Stimulated activated naive CD4-positive, alpha-beta T cell treated with Interleukin-2 at 50 U/mL for 16 hours (primary cell): ENCODE measurements around the gene MOV10L1.
"Not testable (repeated sequence)": the region's sequence is repeated elsewhere in the genome, so short reads cannot be mapped to it uniquely, and the experiment has no call there.

Experiments used
- DNase-seq: peaks from one replicate; lab custom pipeline; 2025; lab: John Stamatoyannopoulos, UW

Gene MOV10L1

DNA sequence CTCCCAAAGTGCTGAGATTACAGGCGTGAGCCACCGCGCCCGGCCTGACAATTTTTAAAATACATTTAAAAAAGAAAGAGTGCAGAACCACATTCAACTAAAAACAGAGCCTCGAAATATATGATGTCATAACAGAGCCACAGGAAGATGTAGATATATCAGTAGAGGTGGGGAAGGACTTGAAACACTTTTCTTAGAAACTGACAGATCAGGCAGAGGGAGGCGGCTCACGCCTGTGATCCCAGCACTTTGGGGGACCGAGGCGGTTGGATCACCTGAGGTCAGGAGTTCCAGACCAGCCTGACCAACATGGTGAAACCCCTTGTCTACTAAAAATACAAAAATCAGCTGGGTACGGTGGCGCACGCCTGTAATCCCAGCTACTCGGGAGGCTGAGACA lies 11.6 kb upstream of the MOV10L1 start:
- no peak for DNase-seq

DNA sequence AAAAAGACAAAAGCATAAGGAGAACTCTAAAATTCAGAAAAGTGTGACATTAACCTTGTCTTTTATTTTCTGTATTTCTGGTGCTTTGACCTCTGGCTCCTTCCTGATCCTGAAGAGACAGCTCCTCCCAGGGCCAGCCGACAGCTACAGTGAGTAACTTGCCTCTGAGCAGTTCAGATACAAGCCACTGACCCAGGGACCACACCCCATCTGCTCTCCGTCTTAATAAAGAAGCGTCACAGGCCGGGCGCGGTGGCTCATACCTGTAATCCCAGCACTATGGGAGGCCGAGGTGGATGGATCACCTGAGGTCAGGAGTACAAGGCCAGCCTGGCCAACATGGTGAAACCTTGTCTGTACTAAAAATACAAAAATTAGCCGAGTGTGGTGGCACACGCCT lies 11.0 kb upstream of the MOV10L1 start:
- no peak for DNase-seq

DNA sequence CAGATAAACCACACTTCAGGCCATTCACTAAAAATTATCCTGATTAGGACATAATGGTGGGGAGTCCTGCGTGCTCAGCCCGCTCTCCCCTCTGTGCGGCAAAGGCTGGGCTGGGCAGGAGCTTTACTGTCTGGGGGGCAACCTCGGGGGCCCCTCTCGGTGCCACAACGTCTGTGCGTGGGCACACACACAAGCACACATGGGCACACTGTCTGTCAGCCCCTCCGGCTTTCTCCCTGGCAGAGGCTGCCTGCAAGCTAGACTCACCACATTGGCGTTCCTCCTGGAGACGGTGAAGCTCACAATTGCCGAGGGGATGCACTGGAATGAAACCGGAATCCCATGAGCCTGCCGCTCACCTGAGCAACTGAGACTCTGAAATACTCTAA lies 9.7 kb upstream of the MOV10L1 start:
- no peak for DNase-seq

DNA sequence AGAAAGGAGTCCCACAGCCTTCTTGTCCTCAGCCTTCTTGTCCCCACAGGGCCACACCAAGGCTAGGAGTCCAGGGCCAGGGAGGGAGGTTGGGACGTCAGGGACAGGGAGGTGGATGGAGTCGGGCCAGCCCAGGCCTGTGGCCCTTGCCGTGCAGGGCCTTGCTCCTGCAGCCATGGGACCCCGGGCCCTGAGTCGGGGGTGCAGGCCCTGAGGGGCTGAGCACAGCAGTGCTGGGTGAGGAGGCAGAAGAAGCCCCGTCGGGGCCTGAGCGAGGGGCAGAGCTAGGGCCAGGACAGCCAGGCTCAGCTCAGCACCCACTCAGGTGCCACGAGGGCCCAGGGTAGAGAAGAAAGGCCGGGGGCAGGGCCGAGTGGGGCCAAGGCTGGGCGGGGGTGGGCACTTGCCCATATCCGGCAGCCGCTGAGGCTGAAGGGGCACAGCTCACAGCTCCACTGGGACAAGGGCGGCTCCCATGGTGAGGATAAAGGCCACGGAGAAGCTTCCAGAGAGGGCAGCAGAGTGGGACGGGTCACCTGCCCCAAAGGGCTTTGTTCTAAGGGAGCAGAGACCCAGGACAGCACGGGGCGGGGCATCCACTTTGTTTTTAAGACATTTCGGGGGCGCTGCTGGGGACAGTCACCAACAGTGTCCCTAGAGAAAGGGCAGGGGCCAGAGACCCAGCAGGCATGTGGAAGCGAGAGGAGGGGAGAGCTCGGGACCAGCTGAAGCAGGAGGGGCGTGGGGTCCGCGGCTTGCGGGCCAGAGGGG lies 8.2 kb upstream of the MOV10L1 start:
- DNase-seq, result no peak

DNA sequence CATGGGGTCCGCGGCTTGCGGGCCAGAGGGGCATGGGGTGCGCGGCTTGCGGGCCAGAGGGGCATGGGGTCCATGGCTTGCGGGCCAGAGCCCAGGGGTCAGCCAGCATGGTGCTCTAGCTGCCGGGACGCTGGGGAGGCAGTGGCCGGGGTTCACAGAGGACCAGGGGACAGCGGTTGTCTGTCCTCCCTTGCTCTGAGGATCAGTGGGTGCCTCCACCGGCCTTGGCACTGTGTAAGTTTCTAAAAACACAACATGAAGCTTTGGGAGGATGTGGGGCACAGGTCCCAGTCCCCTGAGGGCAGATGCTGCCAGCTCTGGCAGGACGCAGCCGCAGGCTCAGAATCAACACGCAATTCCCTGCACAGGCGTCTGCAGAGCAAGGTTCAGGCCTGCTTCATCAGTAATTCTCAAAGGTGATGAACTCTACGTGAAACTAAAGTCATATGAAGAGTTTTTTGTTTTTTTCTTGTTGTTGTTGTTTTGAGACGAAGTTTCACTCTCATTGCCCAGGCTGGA lies 7.5 kb upstream of the MOV10L1 start:
- no peak for DNase-seq

DNA sequence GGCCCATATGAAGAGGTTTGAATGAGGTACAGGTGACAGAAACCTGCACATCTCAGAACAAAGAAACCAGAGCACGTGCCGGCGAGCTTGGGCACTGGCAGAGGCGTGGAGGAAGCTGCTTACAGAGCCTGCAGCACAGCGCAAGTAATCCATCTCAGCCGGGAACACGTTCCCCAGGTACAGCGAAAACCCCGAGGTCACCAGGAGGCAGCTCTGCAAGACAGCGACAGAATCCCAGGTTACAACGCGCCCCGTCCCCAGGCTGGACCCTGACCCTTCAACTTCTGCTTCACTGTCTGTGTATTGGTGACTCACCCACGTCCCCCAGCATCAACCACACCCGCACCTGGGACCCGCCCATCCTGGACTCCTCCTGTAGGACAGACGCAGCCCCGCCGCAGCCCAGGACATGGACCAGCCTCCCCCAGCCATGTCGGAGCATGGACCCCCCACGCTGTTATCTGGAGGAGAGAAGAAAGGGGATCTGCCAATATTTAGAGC lies 6.8 kb upstream of the MOV10L1 start:
- DNase-seq, result no peak

DNA sequence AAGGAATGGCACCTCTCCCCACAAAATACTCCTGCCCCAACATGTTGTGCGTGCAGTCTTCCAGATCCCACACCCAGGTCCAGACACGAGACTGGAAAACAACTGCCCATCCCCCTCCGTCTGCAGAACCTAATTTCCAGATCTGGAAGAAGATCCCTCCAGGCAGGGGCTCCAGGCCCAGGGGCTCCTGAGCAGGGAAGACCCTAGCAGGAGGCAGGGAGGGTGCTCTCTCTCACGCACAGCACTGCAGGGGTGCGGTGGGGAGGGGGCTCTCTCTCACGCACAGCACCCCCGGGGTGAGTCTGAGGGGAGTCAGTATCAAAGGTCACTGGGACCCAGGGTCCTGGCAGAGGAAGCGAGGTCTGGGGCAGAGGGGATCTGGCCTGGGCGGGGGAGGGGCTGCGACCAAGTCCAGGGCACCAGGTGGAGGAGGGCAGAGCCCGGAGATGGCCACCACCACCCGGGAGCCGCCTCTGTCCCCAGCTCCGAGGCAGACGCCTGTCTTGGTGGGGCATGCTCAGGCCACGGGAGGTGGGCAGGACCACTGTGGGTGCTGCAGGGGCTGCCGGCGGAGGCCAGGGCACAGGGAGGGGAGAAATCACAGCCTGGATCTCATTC lies 6.2 kb upstream of the MOV10L1 start:
- no peak for DNase-seq

DNA sequence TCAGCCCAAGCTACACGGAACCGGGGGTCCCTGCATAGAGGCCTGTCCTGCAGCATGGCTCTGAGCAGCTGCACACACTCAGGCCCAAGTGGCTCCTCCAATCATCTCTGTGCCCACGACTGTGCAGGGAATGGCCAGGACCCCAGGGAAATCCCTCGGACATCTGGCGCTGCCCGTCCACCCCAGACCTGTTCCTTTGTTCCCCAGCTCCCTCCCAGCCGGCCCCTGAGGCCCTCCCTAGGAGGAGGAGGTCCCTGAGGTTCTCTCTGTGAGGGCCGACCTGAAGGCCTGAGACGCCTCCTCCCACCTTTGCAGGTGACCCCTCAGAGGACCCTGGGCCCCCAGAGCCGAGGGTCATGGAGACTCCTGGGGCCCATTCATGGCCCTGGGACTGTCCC lies 5.7 kb upstream of the MOV10L1 start:
- DNase-seq, result no peak

DNA sequence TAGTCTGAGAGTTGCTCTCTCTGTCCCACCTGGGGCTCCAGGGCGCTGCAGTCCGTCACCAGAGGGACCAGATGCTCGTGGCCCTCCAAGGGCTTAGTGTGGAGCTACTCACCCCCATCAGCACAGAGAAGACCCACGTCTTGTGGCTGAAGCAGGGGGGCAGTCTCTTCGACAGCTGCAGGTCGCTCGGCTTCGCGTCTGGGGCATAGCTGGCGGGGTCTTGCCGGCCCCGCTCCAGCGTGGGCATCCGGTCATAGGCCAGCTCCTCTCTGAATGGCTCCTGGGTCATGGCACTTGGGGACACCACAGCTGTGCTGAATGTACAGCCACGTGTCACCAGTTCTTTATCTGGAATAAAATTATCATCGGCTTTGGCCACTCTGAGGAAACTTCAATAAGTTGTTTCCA lies 5.2 kb upstream of the MOV10L1 start:
- DNase-seq, result no peak

DNA sequence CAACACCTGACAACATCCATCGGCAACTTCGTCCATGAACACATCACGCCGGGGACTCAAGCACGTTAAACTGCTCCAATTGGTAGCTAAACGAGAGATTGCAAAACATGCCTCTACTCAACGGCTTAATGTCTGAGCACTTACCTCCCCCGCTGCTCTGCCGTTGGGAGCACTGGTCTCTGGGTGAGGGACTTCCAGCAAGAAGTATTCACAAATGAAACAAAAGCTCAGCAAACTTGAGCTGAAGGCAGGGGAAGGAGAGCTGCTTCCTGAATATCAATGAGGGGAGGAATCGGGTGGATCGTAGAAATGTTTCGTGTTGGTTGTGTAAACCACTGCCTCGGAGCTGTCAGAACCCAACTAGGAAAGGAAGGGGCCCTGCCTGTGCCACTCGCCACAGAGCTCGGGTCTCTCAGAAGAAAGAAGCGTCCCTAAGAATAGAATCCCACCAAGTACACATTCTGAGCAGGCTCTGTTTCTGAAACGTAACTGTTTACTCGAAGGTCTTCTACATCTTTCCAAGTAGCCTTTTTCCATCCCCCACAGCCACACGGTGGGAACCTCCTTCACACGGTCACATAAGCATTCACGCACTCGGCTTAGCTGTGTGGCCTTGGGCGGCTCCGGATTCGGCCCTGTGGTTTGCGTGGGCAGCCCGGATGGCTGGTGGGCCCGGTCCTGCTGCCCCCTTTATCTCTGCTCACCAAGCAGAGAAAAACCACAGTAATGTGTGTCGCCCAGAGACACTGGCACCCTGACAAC lies 4.4 kb upstream of the MOV10L1 start, which contains the start of gene MLC1:
Gene MLC1, minus strand, starts transcription at position 216 of the 762 bp plus-strand sequence. CDS start 524 bp downstream, outside the sequence.
- no peak for DNase-seq

DNA sequence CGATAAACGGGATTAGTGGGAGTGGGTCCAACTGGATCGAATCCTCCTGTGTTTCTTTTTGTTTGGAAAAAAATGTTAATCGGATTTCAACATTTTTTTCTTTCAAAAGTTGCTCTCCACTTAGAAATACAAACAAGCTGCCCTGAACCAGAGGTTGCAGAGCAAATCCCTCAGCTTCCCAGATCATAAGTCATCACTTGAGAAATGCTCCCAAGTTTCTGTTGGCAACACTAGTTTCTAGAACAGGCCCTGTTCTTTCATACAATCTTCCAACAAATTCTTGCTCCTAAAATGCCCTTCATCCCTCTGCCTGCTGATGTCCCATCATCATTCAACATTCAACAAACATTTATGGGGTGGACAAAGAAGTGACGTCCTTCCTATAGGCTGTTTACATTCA lies 3.3 kb upstream of the MOV10L1 start:
- no peak for DNase-seq

DNA sequence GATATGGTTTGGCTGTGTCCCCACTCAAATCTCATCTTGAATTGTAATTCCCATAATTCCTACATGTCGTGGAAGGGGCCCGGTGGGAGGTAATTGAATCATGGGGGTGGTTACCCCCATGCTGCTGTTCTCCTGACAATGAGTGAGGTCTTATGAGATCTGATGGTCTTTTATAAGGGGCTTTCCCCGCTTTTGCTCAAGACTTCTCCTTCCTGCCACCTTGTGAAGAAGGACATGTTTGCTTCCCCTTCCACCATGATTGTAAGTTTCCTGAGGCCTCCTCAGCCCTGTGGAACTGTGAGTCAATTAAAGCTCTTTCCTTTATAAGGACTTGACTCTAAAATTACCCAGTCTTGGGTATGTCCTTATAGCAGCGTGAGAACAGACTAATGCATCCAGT lies 2.8 kb upstream of the MOV10L1 start:
- DNase-seq, result not testable (repeated sequence)

DNA sequence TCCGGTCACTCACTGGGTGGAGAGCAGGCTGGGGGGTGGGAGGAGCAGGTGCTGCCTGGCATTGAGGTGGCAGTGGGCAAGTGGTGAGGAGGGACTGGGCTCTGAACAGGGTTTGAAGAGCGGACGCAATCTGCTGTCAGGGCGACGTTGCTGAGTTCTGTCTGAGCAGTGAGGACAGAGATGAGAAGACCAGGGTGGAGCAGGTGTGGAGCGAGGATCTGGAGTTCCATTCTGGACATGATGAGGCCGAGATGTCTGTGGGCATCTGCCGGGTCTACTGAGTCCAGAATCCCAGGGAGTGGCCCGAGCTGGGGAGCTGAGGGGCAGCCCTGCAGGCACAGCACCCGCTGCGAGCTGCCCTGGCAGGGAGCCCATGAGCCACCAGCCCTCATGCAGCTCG lies 2.2 kb upstream of the MOV10L1 start:
- DNase-seq, result no peak

DNA sequence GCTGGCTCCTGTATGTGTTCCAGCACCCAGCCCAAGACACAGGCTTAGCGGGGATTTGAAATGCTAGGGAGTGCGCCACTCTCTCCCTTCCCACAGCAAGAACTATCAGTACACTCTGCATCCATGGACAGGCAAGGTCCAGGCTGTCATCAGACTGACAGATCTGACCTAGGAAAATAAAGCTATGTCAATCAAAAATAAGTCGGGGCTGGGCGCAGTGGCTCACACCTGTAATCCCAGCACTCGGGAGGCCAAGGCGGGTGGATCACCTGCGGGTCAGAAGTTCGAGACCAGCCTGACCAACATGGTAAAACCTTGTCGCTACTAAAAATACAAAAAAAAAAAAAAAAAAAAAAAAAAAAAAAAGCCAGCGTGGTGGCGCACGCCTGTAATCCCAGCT lies 1.7 kb upstream of the MOV10L1 start:
- DNase-seq, result no peak

DNA sequence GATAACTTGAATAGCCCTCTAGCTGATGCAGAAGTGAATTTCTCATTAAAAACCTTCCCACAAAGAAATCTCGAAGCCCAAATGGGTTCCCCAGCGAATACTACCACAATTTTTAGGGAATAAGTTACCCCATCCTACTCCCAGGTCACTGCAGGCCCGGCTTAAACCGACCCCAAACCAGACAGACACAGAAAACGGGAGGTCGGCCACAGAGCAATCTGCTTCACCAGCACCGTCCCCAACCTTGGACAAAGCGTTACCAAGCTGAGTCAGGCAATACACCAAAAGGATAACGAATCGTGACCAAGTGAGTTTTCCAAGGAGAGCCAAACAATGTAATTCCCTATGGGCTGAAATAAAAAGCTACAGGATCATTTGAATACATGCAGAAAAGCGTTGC lies 575 bp upstream of the MOV10L1 start:
- DNase-seq, result no peak

DNA sequence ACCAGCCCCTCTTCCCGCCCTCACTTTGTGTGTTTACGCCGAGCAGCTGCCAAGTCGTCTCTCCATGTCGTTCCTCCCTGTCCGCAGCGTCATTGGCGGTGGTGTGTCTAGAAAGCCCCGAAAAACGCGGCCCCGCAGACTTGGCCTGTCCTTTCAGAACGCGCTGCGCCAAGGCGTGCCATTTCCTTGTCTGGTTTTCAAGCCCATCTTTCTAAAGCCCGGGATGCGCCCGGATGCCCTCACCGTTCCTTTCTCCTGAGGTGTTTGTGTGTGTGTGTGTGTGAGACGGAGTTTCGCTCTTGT lies 557 bp downstream of the MOV10L1 start:
- DNase-seq, result no peak

DNA sequence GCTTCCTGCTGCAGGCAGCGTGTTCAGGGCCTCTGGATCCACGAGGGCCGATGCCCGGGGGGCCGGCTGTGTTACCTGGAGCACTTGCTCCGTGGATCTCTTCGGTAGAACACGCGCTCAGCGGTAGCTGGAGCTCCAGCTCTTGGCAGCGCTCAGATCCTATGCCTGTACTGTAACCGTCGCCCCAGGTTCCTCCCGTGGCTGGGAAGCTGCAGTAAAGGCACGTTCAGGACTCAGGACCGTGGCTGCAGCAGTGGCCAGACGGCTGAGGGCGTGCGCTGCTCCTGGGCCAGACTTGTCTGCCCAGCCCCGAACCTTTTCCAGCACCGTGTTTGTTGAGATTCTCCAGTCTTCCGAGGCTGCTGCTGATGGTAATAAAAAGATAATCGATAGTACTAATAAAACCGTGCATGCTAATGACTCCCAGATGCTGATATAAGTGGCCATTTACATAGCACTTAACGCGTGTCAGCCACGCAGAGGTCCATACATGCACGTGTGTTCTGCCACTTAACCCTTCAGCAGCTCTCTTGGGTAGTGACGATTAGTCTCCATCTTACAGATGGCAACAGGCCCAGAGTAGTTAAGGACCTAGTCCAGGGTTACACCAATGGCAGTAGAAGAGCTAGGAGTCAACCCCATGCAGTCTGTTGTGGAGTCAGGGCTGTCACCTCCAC lies 1.4 kb downstream of the MOV10L1 start:
- no peak for DNase-seq

DNA sequence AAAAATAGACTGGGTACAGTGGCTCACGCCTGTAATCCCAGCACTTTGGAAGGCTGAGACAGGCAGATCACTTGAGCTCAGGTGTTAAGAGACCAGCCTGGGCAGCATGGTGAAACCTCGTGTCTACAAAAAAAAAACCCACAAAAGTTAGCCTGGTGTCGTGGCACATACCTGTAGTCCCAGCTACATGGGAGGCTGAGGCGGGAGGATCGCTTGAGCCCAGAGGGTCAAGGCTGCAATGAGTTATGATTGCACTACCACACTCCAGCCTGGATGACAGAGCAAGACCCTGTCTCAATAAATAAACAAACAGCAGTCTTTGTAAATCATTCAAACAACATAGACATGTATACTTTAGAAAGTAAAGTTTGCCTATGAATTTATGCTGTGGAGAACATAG lies 2.5 kb downstream of the MOV10L1 start:
- DNase-seq, result no peak

DNA sequence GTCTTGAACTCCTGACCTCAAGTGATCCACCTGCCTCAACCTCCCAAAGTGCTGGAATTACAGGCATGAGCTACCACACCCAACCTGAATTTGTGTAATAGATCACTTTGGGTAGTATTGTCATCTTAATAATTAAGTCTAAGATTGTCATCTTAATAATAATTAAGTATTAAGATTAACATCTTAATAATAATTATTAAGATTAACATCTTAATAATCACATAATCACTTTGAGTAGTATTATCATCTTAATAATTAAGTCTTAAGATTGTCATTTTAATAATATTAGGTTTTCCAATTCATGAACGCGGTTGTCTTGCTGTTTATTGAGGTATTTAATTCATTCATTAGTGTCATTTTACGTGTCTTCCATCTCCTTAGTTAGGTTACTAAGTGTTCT lies 8.2 kb downstream of the MOV10L1 start:
- DNase-seq, result no peak

DNA sequence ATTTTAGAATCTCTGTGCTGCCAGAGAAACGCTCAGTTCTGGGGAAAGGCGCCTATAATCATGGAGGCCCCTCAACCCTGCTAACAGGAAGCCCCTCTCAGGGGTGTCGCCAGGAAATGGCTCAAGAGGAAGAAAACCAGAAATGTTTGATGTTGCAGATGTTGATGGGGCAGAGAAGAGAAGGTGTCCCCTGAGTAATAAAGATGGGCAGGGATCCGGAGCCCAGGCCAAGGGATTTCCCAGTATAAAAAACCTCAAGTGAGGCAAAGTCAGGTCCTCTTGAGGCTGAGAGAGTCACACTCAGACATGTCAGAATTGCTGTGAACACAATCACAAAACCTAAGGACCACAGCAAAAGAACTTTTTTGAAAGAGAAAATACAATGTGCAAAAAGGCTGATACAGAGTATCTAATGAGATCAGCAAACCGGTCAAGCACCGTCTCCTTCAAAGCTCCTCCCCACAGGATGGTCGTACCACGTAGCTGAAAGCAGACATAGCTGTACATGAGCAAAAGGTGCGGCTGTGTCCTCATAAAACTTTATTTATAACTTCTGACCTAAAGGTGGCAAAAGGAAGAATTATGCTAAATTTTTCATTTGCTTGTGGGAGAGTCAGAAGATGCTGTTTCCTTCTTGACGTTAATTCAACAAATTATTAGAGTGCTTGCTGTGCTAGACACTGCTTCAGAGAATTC lies 12.2 kb downstream of the MOV10L1 start:
- no peak for DNase-seq

DNA sequence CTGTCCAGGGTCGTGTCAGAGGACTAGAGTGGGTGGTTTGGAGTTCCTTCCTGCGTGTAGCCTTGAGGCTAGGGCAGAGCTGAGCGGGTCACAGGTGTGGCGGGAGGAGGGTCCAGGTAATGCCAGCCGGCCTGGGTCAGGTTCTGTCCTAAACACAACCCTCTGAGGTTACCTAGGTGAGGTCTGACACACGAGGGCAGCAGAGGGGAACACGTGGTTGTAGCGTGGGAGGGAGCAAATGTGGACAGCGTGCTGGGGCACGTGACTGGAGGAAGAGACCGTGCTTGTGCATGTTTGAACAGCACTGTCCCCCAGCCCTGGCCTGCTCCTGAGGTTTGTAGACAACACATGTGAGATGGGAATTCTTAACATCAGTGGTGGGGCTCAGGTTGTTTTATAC lies 13.1 kb downstream of the MOV10L1 start:
- DNase-seq, result no peak

DNA sequence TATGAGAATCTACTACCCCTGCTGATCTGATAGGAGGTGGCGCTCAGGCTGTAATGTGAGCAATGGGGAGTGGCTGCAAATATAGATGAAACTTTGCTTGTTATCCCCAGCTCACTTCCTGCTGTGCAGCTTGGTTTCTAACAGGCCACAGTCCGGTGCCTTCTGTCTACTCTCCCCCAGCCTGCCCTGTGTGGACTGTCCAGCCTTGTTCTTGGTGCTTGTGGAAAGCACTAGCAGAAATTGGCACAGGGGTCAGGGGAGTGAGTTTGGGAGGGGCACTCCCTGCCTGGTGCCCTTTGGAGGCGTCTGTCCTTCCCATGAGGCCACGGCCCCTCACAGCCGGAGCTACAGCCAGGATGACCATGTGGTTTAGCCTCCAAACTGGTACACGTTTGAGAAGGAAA lies 14.3 kb downstream of the MOV10L1 start:
- no peak for DNase-seq
